T1000 (cell line): ENCODE measurements around the gene KCNJ2.

ENCODE experiments used
- DNase-seq: peaks from one replicate; lab custom pipeline; 2025; ENCODE audit warnings: mixed read lengths; lab: John Stamatoyannopoulos, UW

Gene KCNJ2

GRCh38 chr17:70205401-70205800, 36.1 kb downstream of the KCNJ2 start:
- DNase-seq = no peak

DNA sequence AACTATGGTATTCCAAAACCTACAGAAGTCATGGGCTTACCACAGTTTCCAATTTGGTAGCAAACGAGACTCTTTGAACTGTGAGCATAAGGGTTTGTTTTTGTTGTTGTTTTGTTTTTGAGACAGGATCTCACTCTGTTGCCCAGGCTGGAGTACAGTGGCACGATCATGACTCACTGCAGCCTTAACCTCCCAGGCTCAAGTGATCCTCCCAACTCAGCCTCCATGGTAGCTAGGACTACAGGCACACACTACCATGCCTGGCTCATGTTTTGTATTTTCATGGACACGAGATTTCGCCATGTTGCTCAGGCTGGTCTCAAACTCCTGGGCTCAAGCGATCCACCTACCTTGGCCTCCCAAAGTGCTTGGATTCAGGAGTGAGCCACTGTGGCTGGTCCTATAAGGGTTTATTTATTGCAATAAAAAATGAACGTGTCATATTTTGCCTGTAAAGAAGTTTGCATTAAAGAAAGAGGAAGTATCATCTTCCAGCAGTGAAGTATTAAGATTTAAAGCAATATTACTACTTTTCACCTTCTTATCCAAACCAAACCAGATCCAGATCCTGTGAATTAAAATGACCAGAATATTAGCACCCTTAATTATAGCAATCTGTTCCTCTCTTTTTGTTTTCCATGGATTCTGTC, 37.2 kb downstream of the KCNJ2 start:
- no peak for DNase-seq

DNA sequence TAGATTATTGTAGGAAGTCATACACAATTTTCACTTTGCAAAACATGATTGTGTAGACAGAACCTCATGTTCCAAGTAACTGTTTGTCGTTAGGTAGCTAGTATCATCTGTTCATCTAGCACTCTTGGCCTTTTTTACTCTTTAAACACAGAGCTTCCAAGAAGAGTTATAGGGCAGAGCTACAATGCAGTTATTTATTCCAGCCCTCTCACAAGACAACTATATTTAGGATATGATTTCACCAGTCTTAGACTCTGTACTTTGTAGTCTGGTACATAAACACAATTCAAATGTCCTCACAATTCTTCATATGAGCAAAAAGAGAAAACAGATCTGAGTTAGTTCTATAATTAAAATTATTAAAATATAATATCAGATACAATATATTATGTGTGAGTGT, 37.9 kb downstream of the KCNJ2 start:
- no peak for DNase-seq

GRCh38 chr17:70208080-70208794, 38.9 kb downstream of the KCNJ2 start:
- DNase-seq = no peak

DNA sequence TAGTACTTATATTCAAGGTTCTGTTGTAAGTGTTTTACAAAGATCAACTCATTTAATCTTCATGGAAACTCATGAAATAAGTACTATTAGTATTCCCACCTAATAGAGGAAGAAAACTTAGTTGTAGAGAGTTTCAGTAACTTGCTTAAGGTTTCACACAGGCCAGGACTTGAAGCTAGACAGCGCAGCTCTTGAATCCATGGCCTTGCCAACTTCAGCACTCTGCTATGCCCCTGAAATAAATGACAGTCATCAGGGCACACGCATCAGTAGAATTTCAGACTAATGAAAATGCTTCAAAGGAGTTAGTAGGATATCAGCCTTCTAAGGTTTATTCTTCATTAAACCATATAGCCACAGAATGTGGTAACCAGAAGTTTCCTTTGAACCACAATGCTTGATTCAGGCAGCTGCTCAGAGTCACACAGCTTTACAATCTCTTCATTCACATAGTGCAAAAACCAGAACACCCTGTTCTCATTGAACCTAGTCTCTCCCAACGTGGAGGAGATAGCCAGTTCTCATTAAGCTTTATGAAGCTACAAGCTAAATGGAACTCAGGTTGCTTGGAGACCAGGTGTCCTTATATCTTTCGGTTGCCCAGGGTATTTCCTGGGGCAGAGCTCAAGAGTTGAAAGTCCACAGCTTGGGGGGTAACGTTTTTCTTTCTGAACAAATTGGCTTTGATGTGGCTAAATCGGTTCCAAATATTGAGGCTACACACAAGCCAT, 39.7 kb downstream of the KCNJ2 start:
- no peak for DNase-seq

DNA sequence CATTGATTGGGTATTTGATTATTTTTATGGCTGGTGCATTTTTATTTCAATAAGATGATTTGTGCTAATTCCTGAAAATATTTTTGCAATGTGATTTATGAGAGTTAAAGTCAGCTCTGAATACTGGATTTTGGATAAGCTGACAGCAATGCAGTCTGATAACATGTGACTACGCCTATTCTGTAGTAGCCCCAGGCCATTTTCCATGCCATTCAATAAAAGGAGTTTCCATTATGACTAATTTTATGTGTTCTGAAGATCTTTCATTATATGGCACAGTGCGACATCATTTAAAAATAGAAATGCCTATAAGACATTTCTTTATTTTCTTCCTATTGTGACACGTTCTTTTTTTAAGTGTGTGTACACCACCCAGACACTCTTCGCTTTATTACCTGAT, 46.3 kb downstream of the KCNJ2 start:
- no peak for DNase-seq

GRCh38 chr17:70217571-70217970, 48.2 kb downstream of the KCNJ2 start:
- DNase-seq = no peak

GRCh38 chr17:70225276-70225675, 55.9 kb downstream of the KCNJ2 start:
- DNase-seq = no peak
